ENCODE data around the gene CFAP251.

Gene CFAP251

GRCh38 chr12:122023339-122024131, 105.1 kb downstream of the CFAP251 start:
- peak overlapping the region; percentile 93 for H3K27ac ChIP-seq
- no peak for TF ChIP-seq CTCF (conservative IDR thresholded peaks at IDR 0.05; ENCODE audit: low read depth)

GRCh38 chr12:122024132-122024785, 105.9 kb downstream of the CFAP251 start:
- CTCF ChIA-PET: interaction anchor here (0.5 to 1.2 kb wide), 3 partner anchors 10 to 106 kb away, joined by 3 read pairs; partner anchors contain the start of gene CFAP251

More at GRCh38 chr12:122023339-122024131, 105.1 kb downstream of the CFAP251 start:
- peak; percentile 57 for DNase-seq (ENCODE audit: low spot score)
- CTCF ChIA-PET: interaction anchor here (0.5 to 1.2 kb wide), 4 partner anchors 9 to 1434 kb away, joined by 3 to 6 read pairs (median 3); no protein-coding TSS in a partner anchor
- POLR2A ChIA-PET (ENCODE audit: low non-redundant PET): no interaction called here

GRCh38 chr12:122026706-122027333, 108.4 kb downstream of the CFAP251 start:
- no peak for TF ChIP-seq CTCF (conservative IDR thresholded peaks at IDR 0.05; ENCODE audit: low read depth)
- H3K27ac ChIP-seq: peak overlapping the region; percentile 93
- CTCF ChIA-PET: interaction anchor here (0.5 kb wide), 1 partner anchor 40 kb away, joined by 4 read pairs; no protein-coding TSS in a partner anchor
- POLR2A ChIA-PET (ENCODE audit: low non-redundant PET): no interaction called here
- no peak for DNase-seq (ENCODE audit: low spot score)

More at GRCh38 chr12:122024132-122024785, 105.9 kb downstream of the CFAP251 start:
- no peak for TF ChIP-seq CTCF (conservative IDR thresholded peaks at IDR 0.05; ENCODE audit: low read depth)
- POLR2A ChIA-PET (ENCODE audit: low non-redundant PET): no interaction called here
- H3K27ac ChIP-seq: peak overlapping the region; percentile 93
- no peak for DNase-seq (ENCODE audit: low spot score)

- ChIA-PET POLR2A (ENCODE audit: low non-redundant PET) (no interaction called here), CTCF (interaction anchor here (0.6 kb wide), 1 partner anchor 900 kb away, joined by 5 read pairs; no protein-coding TSS in a partner anchor)
- DNase-seq (ENCODE audit: low spot score): peak; percentile 64
- TF ChIP-seq CTCF (conservative IDR thresholded peaks at IDR 0.05; ENCODE audit: low read depth): no peak
- peak overlapping the region; percentile 93 for H3K27ac ChIP-seq
Measured at GRCh38 chr12:122028165-122028904, 109.9 kb downstream of the CFAP251 start.

- CTCF ChIA-PET: no interaction called here
Measured at GRCh38 chr12:122028905-122029560, 110.6 kb downstream of the CFAP251 start.

More at GRCh38 chr12:122028905-122029560, 110.6 kb downstream of the CFAP251 start:
- peak overlapping the region; percentile 93 for H3K27ac ChIP-seq
- POLR2A ChIA-PET (ENCODE audit: low non-redundant PET): no interaction called here
- no peak for DNase-seq (ENCODE audit: low spot score)
- no peak for TF ChIP-seq CTCF (conservative IDR thresholded peaks at IDR 0.05; ENCODE audit: low read depth)
